ENCODE measurements around the gene GNG4.

The GNG4 gene

GRCh38 chr1:235617140-235617539 is 32.4 kb downstream of the GNG4 start:
- no peak for DNase-seq (ENCODE audit: extremely low spot score)
- ChIA-PET CTCF (no interaction called here), POLR2A (no interaction called here)
- no peak for TF ChIP-seq CTCF (IDR thresholded peaks at IDR 0.05; ENCODE audit: control extremely low read depth, extremely low read depth, low read depth, missing control alignments)

- no peak for TF ChIP-seq CTCF (IDR thresholded peaks at IDR 0.05; ENCODE audit: control extremely low read depth, extremely low read depth, low read depth, missing control alignments)
- no peak for DNase-seq (ENCODE audit: extremely low spot score)
- ChIA-PET CTCF (interaction anchor here (3.4 kb wide), 1 partner anchor 14 kb away, joined by 20 read pairs; no protein-coding TSS in a partner anchor), POLR2A (no interaction called here)
These were observed 35.1 kb downstream of the GNG4 start for GRCh38 chr1:235614442-235614954.

GRCh38 chr1:235613602-235614001 is 36.0 kb downstream of the GNG4 start:
- CTCF ChIA-PET: interaction anchor here (3.4 kb wide), 1 partner anchor 13 kb away, joined by 20 read pairs; no protein-coding TSS in a partner anchor
- no peak for DNase-seq (ENCODE audit: extremely low spot score)
- no peak for TF ChIP-seq CTCF (IDR thresholded peaks at IDR 0.05; ENCODE audit: control extremely low read depth, extremely low read depth, low read depth, missing control alignments)
- POLR2A ChIA-PET: no interaction called here

GRCh38 chr1:235612761-235613160 is 36.8 kb downstream of the GNG4 start:
- DNase-seq (ENCODE audit: extremely low spot score): no peak
- CTCF ChIA-PET: interaction anchor here (3.4 kb wide), 1 partner anchor 12 kb away, joined by 20 read pairs; no protein-coding TSS in a partner anchor
- no peak for TF ChIP-seq CTCF (IDR thresholded peaks at IDR 0.05; ENCODE audit: control extremely low read depth, extremely low read depth, low read depth, missing control alignments)
- POLR2A ChIA-PET: no interaction called here

- TF ChIP-seq CTCF (IDR thresholded peaks at IDR 0.05; ENCODE audit: control extremely low read depth, extremely low read depth, low read depth, missing control alignments): no peak
- ChIA-PET CTCF (no interaction called here), POLR2A (no interaction called here)
- DNase-seq (ENCODE audit: extremely low spot score): no peak
These were observed 39.4 kb downstream of the GNG4 start for GRCh38 chr1:235610157-235610556.

- ChIA-PET CTCF (interaction anchor here (1.8 kb wide), 1 partner anchor 24 kb away, joined by 4 read pairs; no protein-coding TSS in a partner anchor), POLR2A (no interaction called here)
- no peak for DNase-seq (ENCODE audit: extremely low spot score)
- TF ChIP-seq CTCF (IDR thresholded peaks at IDR 0.05; ENCODE audit: control extremely low read depth, extremely low read depth, low read depth, missing control alignments): no peak
These were observed 41.3 kb downstream of the GNG4 start for GRCh38 chr1:235608278-235608677.

All from GM10248 (cell line).